ENCODE data around the gene OXLD1. TPM values are rescaled to one million over a fixed set of nuclear protein-coding genes. Genes with fewer than 3 reads are reported as not detected.

OXLD1 gene
- polyA plus RNA-seq, 1 donor (not counting 4 experiments of a cell fraction or from before 2014, with no cell fraction given), result 16.3 TPM

DNA sequence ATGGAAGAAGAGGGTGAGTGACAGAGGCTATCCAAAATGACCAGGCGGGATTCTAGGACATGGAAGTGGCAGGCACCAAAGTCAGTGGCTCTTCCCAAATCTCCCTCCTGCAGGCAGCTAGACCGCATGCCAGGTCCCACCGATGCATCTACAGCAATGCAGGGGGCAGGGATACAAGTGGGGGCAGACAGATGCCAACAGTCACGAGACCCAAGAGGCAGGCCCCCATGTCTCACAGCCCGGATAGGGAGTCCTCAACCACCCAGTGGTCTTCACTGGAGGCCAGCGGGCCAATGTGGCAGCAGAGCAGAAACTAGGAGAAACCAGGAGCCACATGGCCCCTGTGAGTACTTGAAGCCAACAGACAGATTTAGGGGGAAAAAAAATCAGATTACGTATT, 49.5 kb downstream of the OXLD1 start:
- H3K79me2 ChIP-seq (ENCODE audit: control insufficient read depth, insufficient read depth, low read length), result peaks cover 54% of the 10 kb centered on the region
- no peak for FAIRE-seq

DNA sequence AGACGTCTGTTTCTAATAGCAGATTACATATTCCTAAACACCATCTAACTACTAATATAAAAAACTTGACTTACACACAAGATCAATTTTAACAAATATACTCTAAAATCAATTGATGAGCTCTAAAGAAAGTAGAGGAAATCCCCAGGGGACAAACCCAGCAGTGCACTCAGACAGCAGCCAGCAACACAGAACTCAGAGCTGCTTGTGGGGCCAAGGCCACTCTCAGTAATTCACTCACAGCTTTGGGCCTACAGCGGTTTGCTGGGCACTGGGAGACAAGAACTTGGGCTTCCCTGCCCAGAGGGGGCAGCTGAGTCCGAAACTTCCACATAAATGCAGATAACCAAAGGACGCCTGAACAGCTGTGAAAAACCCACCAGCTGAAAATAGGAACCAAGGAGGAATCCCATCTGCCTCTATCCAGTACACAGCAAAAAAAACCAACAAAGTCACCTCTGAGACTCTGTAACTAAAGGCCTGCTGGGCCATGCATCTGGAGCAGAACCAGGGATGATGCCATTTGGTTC, 50.9 kb downstream of the OXLD1 start:
- H3K9me1 ChIP-seq (ENCODE audit: control insufficient read depth, extremely low read depth, insufficient read depth, low read length), result no peaks in the 10 kb centered on the region
- H3K4me1 ChIP-seq (ENCODE audit: control insufficient read depth, extremely low read depth, insufficient read depth, low read length), result no peaks in the 10 kb centered on the region
- no peaks in the 10 kb centered on the region for H3K9me3 ChIP-seq (ENCODE audit: control insufficient read depth, low read depth, low read length)
- TF ChIP-seq EZH2 (IDR thresholded peaks at IDR 0.05; ENCODE audit: low read length), result no peak
- TF ChIP-seq, protein P1, sequence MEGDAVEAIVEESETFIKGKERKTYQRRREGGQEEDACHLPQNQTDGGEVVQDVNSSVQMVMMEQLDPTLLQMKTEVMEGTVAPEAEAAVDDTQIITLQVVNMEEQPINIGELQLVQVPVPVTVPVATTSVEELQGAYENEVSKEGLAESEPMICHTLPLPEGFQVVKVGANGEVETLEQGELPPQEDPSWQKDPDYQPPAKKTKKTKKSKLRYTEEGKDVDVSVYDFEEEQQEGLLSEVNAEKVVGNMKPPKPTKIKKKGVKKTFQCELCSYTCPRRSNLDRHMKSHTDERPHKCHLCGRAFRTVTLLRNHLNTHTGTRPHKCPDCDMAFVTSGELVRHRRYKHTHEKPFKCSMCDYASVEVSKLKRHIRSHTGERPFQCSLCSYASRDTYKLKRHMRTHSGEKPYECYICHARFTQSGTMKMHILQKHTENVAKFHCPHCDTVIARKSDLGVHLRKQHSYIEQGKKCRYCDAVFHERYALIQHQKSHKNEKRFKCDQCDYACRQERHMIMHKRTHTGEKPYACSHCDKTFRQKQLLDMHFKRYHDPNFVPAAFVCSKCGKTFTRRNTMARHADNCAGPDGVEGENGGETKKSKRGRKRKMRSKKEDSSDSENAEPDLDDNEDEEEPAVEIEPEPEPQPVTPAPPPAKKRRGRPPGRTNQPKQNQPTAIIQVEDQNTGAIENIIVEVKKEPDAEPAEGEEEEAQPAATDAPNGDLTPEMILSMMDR (optimal IDR thresholded peaks at IDR 0.05 in 1 of 3, IDR thresholded peaks at IDR 0.05 in 1 of 3, conservative IDR thresholded peaks at IDR 0.05 in 1 of 3; ENCODE audit: extremely low read depth in 1 of 3, insufficient read depth in 2 of 3, low read length in 3 of 3), result no peak
- H3K36me3 ChIP-seq (ENCODE audit: control insufficient read depth in 2 of 2, extremely low read depth in 1 of 2, insufficient read depth in 2 of 2, low read length in 2 of 2), result peaks cover 28 to 29% of the 10 kb centered on the region in 2 experiments
- no peak for FAIRE-seq
- H2AFZ ChIP-seq (ENCODE audit: control insufficient read depth, low read length), result no peak overlapping the region
- H3K27ac ChIP-seq (ENCODE audit: control insufficient read depth, insufficient read depth, low read length), result no peak overlapping the region
- dilution Hi-C loops (cut with MboI; ENCODE audit: extremely low pct_ligation_motif_present, low sequenced_read_pairs), result no loop called here
- H4K20me1 ChIP-seq (ENCODE audit: control insufficient read depth, extremely low read depth, insufficient read depth, low read length), result peaks cover 13% of the 10 kb centered on the region
- H3K79me2 ChIP-seq (ENCODE audit: control insufficient read depth, insufficient read depth, low read length), result peaks cover 48% of the 10 kb centered on the region
- H3K4me2 ChIP-seq (ENCODE audit: control insufficient read depth, extremely low read depth, insufficient read depth, low read depth, low read length), result no peak overlapping the region
- DNase-seq (ENCODE audit: low read depth, low spot score), result no peak
- no peak overlapping the region for H3K9ac ChIP-seq (ENCODE audit: control insufficient read depth, extremely low read depth, insufficient read depth, low read length)
- H3K27me3 ChIP-seq (ENCODE audit: control insufficient read depth, extremely low read depth, insufficient read depth, low read length), result no peaks in the 10 kb centered on the region
- H3K4me3 ChIP-seq (ENCODE audit: control insufficient read depth in 2 of 3, extremely low read depth in 1 of 3, insufficient read depth in 2 of 3, low read depth in 1 of 3, low read length in 3 of 3), result no peak overlapping the region

More for the DNA sequence above, 49.5 kb downstream of the OXLD1 start:
- H2AFZ ChIP-seq (ENCODE audit: control insufficient read depth, low read length), result no peak overlapping the region
- TF ChIP-seq, protein P1 (optimal IDR thresholded peaks at IDR 0.05 in 1 of 3, IDR thresholded peaks at IDR 0.05 in 1 of 3, conservative IDR thresholded peaks at IDR 0.05 in 1 of 3; ENCODE audit: extremely low read depth in 1 of 3, insufficient read depth in 2 of 3, low read length in 3 of 3), result no peak
- TF ChIP-seq EZH2 (IDR thresholded peaks at IDR 0.05; ENCODE audit: low read length), result no peak
- DNase-seq (ENCODE audit: low read depth, low spot score), result no peak
- H3K4me1 ChIP-seq (ENCODE audit: control insufficient read depth, extremely low read depth, insufficient read depth, low read length), result no peaks in the 10 kb centered on the region
- peaks cover 35 to 39% of the 10 kb centered on the region in 2 experiments for H3K36me3 ChIP-seq (ENCODE audit: control insufficient read depth in 2 of 2, extremely low read depth in 1 of 2, insufficient read depth in 2 of 2, low read length in 2 of 2)
- H4K20me1 ChIP-seq (ENCODE audit: control insufficient read depth, extremely low read depth, insufficient read depth, low read length), result peaks cover 13% of the 10 kb centered on the region
- dilution Hi-C loops (cut with MboI; ENCODE audit: extremely low pct_ligation_motif_present, low sequenced_read_pairs), result no loop called here
- no peaks in the 10 kb centered on the region for H3K27me3 ChIP-seq (ENCODE audit: control insufficient read depth, extremely low read depth, insufficient read depth, low read length)
- H3K4me2 ChIP-seq (ENCODE audit: control insufficient read depth, extremely low read depth, insufficient read depth, low read depth, low read length), result no peak overlapping the region
- H3K9me1 ChIP-seq (ENCODE audit: control insufficient read depth, extremely low read depth, insufficient read depth, low read length), result no peaks in the 10 kb centered on the region
- no peak overlapping the region for H3K27ac ChIP-seq (ENCODE audit: control insufficient read depth, insufficient read depth, low read length)
- no peak overlapping the region for H3K9ac ChIP-seq (ENCODE audit: control insufficient read depth, extremely low read depth, insufficient read depth, low read length)
- no peak overlapping the region for H3K4me3 ChIP-seq (ENCODE audit: control insufficient read depth in 2 of 3, extremely low read depth in 1 of 3, insufficient read depth in 2 of 3, low read depth in 1 of 3, low read length in 3 of 3)
- H3K9me3 ChIP-seq (ENCODE audit: control insufficient read depth, low read depth, low read length), result no peaks in the 10 kb centered on the region

Small RNA genes within 50 kb of the gene (small RNA-seq; reads per million reads assigned to genes)
- 0 to 0.33 (median 0.25) reads per million in 3 experiments for gene MIR6786 (ENCODE audit: insufficient read length in 3 of 3, low read depth in 3 of 3, low replicate concordance in 1 of 3)

Other genes with a start within 250 kb of the OXLD1 start
- gene ACTG1, start 153.8 kb downstream of the OXLD1 start, polyA plus RNA-seq, result 1,003 to 6,215 TPM (median 1,867 TPM) in 3 replicates
- gene FSCN2, start 138.2 kb downstream of the OXLD1 start, polyA plus RNA-seq, result not detected in 3 replicates
- 3.8 to 7.4 TPM (median 6.9 TPM) in 3 replicates for gene FAAP100, start 114.3 kb downstream of the OXLD1 start, polyA plus RNA-seq
- 64.0 to 76.2 TPM (median 71.7 TPM) in 3 replicates for gene NPLOC4, start 29.5 kb downstream of the OXLD1 start, polyA plus RNA-seq
- 0.89 to 2.9 TPM (median 1.3 TPM) in 3 replicates for gene TSPAN10, start 29.4 kb downstream of the OXLD1 start, polyA plus RNA-seq
- 0.24 TPM in 1 of 3 replicates, not detected in the others for gene PDE6G, start 10.1 kb downstream of the OXLD1 start, polyA plus RNA-seq
- gene CCDC137, start 132 bp upstream of the OXLD1 start, polyA plus RNA-seq, result 15.4 to 22.3 TPM (median 17.2 TPM) in 3 replicates
- gene ARL16, start 17.2 kb upstream of the OXLD1 start, polyA plus RNA-seq, result 46.5 to 58.3 TPM (median 48.7 TPM) in 3 replicates
- 79.6 to 84.1 TPM (median 81.9 TPM) in 3 replicates for gene HGS, start 17.4 kb upstream of the OXLD1 start, polyA plus RNA-seq
- gene MRPL12, start 36.8 kb upstream of the OXLD1 start, polyA plus RNA-seq, result 78.5 to 96.8 TPM (median 84.2 TPM) in 3 replicates
- 12.7 to 18.0 TPM (median 15.9 TPM) in 3 replicates for gene SLC25A10, start 45.7 kb upstream of the OXLD1 start, polyA plus RNA-seq
- not detected in 3 replicates for gene GCGR, start 137.5 kb upstream of the OXLD1 start, polyA plus RNA-seq
- gene MCRIP1, start 166.7 kb upstream of the OXLD1 start, polyA plus RNA-seq, result 17.7 to 29.1 TPM (median 24.4 TPM) in 3 replicates
- gene PPP1R27, start 168.4 kb upstream of the OXLD1 start, polyA plus RNA-seq, result 0.12 to 0.99 TPM in 2 of 3 replicates, not detected in the other
- 75.2 to 149 TPM (median 110 TPM) in 3 replicates for gene P4HB, start 193.9 kb upstream of the OXLD1 start, polyA plus RNA-seq
- gene ARHGDIA, start 204.7 kb upstream of the OXLD1 start, polyA plus RNA-seq, result 51.7 to 280 TPM (median 65.7 TPM) in 3 replicates
- 49.6 to 84.5 TPM (median 68.3 TPM) in 3 replicates for gene ALYREF, start 225.0 kb upstream of the OXLD1 start, polyA plus RNA-seq
- 195 to 269 TPM (median 230 TPM) in 3 replicates for gene ANAPC11, start 225.1 kb upstream of the OXLD1 start, polyA plus RNA-seq
- 0.07 TPM in 1 of 3 replicates, not detected in the others for gene NPB, start 235.6 kb upstream of the OXLD1 start, polyA plus RNA-seq
- 38.1 to 47.6 TPM (median 45.8 TPM) in 3 replicates for gene PCYT2, start 244.8 kb upstream of the OXLD1 start, polyA plus RNA-seq

Measured in keratinocyte (primary cell).